ENCODE results near the gene TOP1.
A peak's percentile ranks its signal among the peaks of the same experiment; 100 is the strongest.

Gene TOP1

GRCh38 chr20:41074441-41074840, 45.8 kb downstream of the TOP1 start:
- Histone ChIP-seq H3K27ac (ENCODE audit: poor library complexity, severe bottlenecking) (peak overlapping the region; percentile 71), H3K27me3 (ENCODE audit: insufficient read depth, poor library complexity, severe bottlenecking) (no peaks in the 10 kb centered on the region), H3K4me1 (ENCODE audit: insufficient read depth, poor library complexity, severe bottlenecking) (peaks cover 72% of the 10 kb centered on the region), H3K4me3 (ENCODE audit: severe bottlenecking) (no peak overlapping the region), H3K9me3 (ENCODE audit: severe bottlenecking) (no peaks in the 10 kb centered on the region), H3K36me3 (ENCODE audit: low read depth) (peaks cover 90% of the 10 kb centered on the region)
- no peak for ATAC-seq (ENCODE audit: low read depth)
- TF ChIP-seq CTCF (IDR thresholded peaks at IDR 0.05; ENCODE audit: poor library complexity, severe bottlenecking): no peak
- no peak for DNase-seq (ENCODE audit: low spot score)

GRCh38 chr20:41076776-41077175, 48.2 kb downstream of the TOP1 start:
- DNase-seq (ENCODE audit: low spot score) (no peak), ATAC-seq (ENCODE audit: low read depth) (no peak)
- H3K36me3 ChIP-seq (ENCODE audit: low read depth): peaks cover 93% of the 10 kb centered on the region

GRCh38 chr20:41078329-41078728, 49.7 kb downstream of the TOP1 start:
- DNase-seq (ENCODE audit: low spot score): no peak
- peaks cover 100% of the 10 kb centered on the region for H3K36me3 ChIP-seq (ENCODE audit: low read depth)
- peak; percentile 75 for ATAC-seq (ENCODE audit: low read depth)
- no peaks in the 10 kb centered on the region for H3K9me3 ChIP-seq (ENCODE audit: severe bottlenecking)
- H3K4me3 ChIP-seq (ENCODE audit: severe bottlenecking): no peak overlapping the region
- H3K27ac ChIP-seq (ENCODE audit: poor library complexity, severe bottlenecking): peak overlapping the region; percentile 71
- H3K27me3 ChIP-seq (ENCODE audit: insufficient read depth, poor library complexity, severe bottlenecking): no peaks in the 10 kb centered on the region
- peak; percentile 99 for TF ChIP-seq CTCF (IDR thresholded peaks at IDR 0.05; ENCODE audit: poor library complexity, severe bottlenecking)
- peaks cover 38% of the 10 kb centered on the region for H3K4me1 ChIP-seq (ENCODE audit: insufficient read depth, poor library complexity, severe bottlenecking)

More at GRCh38 chr20:41076776-41077175, 48.2 kb downstream of the TOP1 start:
- Histone ChIP-seq H3K4me1 (ENCODE audit: insufficient read depth, poor library complexity, severe bottlenecking) (peaks cover 52% of the 10 kb centered on the region), H3K27ac (ENCODE audit: poor library complexity, severe bottlenecking) (peak overlapping the region; percentile 71), H3K9me3 (ENCODE audit: severe bottlenecking) (no peaks in the 10 kb centered on the region), H3K27me3 (ENCODE audit: insufficient read depth, poor library complexity, severe bottlenecking) (no peaks in the 10 kb centered on the region), H3K4me3 (ENCODE audit: severe bottlenecking) (no peak overlapping the region)
- TF ChIP-seq CTCF (IDR thresholded peaks at IDR 0.05; ENCODE audit: poor library complexity, severe bottlenecking): no peak

DNA sequence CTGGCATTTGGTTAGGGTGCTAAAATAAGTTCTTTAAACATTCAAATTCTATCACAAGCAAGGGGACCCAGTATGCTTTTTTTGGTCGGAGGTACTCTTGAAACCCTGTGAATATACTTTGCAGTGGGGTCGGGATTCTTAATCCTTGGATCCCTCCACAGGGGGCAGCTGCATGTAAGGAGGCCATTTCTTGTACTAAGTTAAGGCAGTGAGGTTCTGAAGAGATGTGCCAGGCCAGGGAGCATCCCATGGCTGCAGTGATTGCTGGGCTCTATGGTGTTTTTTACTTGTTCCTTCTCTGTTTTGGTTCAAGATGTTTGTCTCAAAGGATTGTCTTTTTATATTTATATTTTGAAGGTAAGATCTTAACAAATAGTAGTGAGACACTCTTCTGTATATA, 50.4 kb downstream of the TOP1 start:
- DNase-seq (ENCODE audit: low spot score): no peak

More for the DNA sequence above, 50.4 kb downstream of the TOP1 start:
- H3K4me3 ChIP-seq (ENCODE audit: severe bottlenecking): no peak overlapping the region
- ATAC-seq (ENCODE audit: low read depth): no peak
- no peak for TF ChIP-seq CTCF (IDR thresholded peaks at IDR 0.05; ENCODE audit: poor library complexity, severe bottlenecking)
- peaks cover 100% of the 10 kb centered on the region for H3K36me3 ChIP-seq (ENCODE audit: low read depth)
- no peaks in the 10 kb centered on the region for H3K27me3 ChIP-seq (ENCODE audit: insufficient read depth, poor library complexity, severe bottlenecking)
- no peaks in the 10 kb centered on the region for H3K9me3 ChIP-seq (ENCODE audit: severe bottlenecking)
- H3K4me1 ChIP-seq (ENCODE audit: insufficient read depth, poor library complexity, severe bottlenecking): peaks cover 31% of the 10 kb centered on the region
- peak overlapping the region; percentile 71 for H3K27ac ChIP-seq (ENCODE audit: poor library complexity, severe bottlenecking)
